IPS-18c (cell line): ENCODE measurements around the gene NEUROD1.
A peak's percentile ranks its signal among the peaks of the same experiment; 100 is the strongest.

Experiments used
- H3K4me3 ChIP-seq: 2 replicates; pipeline ENCODE4 v1.7.0; 2013; ENCODE audit warnings: low read depth, mild to moderate bottlenecking, low read length, moderate library complexity; ENCODE audit not compliant: insufficient read depth
- H3K9me3 ChIP-seq: one replicate; pipeline ENCODE4 v1.6.1; 2013; ENCODE audit warnings: mild to moderate bottlenecking, low read length, moderate library complexity; ENCODE audit not compliant: control insufficient read depth, insufficient read depth

NEUROD1 gene

GRCh38 chr2:181656450-181657291 is 23.6 kb downstream of the NEUROD1 start, which contains the start of gene CERKL:
TSS of gene CERKL (minus strand) at chr2:181657105. CDS start at chr2:181657006, 99 bp downstream.
- peak within 1 kb of the TSS; percentile 73 for H3K4me3 ChIP-seq
- H3K9me3 ChIP-seq: no peaks in the 10 kb centered on the region

- Histone ChIP-seq H3K9me3 (no peaks in the 10 kb centered on the region), H3K4me3 (no peak overlapping the region)
Observed at GRCh38 chr2:181655519-181655918, 24.8 kb downstream of the NEUROD1 start.

- no peak overlapping the region for H3K4me3 ChIP-seq
Observed at GRCh38 chr2:181649436-181649979, 30.8 kb downstream of the NEUROD1 start.

GRCh38 chr2:181648478-181649155 is 31.7 kb downstream of the NEUROD1 start:
- Histone ChIP-seq H3K9me3 (no peaks in the 10 kb centered on the region), H3K4me3 (no peak overlapping the region)

More at GRCh38 chr2:181649436-181649979, 30.8 kb downstream of the NEUROD1 start:
- H3K9me3 ChIP-seq: no peaks in the 10 kb centered on the region

GRCh38 chr2:181646415-181646987 is 33.8 kb downstream of the NEUROD1 start:
- no peak overlapping the region for H3K4me3 ChIP-seq
- no peaks in the 10 kb centered on the region for H3K9me3 ChIP-seq

GRCh38 chr2:181643151-181643550 is 37.2 kb downstream of the NEUROD1 start:
- H3K4me3 ChIP-seq: no peak overlapping the region
- no peaks in the 10 kb centered on the region for H3K9me3 ChIP-seq

GRCh38 chr2:181642086-181642485 is 38.2 kb downstream of the NEUROD1 start:
- H3K4me3 ChIP-seq: no peak overlapping the region
- no peaks in the 10 kb centered on the region for H3K9me3 ChIP-seq

GRCh38 chr2:181639686-181640085 is 40.6 kb downstream of the NEUROD1 start:
- no peaks in the 10 kb centered on the region for H3K9me3 ChIP-seq
- H3K4me3 ChIP-seq: no peak overlapping the region

- H3K4me3 ChIP-seq: no peak overlapping the region
- H3K9me3 ChIP-seq: no peaks in the 10 kb centered on the region
Observed at GRCh38 chr2:181632733-181633401, 47.5 kb downstream of the NEUROD1 start.

- Histone ChIP-seq H3K9me3 (no peaks in the 10 kb centered on the region), H3K4me3 (no peak overlapping the region)
Observed at GRCh38 chr2:181628590-181629585, 51.4 kb downstream of the NEUROD1 start.

GRCh38 chr2:181627545-181627944 is 52.8 kb downstream of the NEUROD1 start:
- H3K9me3 ChIP-seq: no peaks in the 10 kb centered on the region
- no peak overlapping the region for H3K4me3 ChIP-seq

- Histone ChIP-seq H3K9me3 (no peaks in the 10 kb centered on the region), H3K4me3 (no peak overlapping the region)
Observed at GRCh38 chr2:181626671-181627070, 53.6 kb downstream of the NEUROD1 start.
